Measurements from ENCODE around the gene TMEM88. TPM values are rescaled to one million over a fixed set of nuclear protein-coding genes. Genes with fewer than 3 reads are reported as not detected.

The TMEM88 gene
- total and polyA plus RNA-seq, 2 of the 4 experiments (the other 2 are of a cell fraction), result 2.1 TPM; not detected in 1

- H3K4me2 ChIP-seq (ENCODE audit: low read depth, low read length), result peak overlapping the region; percentile 97
- TF ChIP-seq BHLHE40 (IDR thresholded peaks at IDR 0.05; ENCODE audit: low read depth, low read length), result no peak
- no peak for TF ChIP-seq CTCF (conservative IDR thresholded peaks at IDR 0.05; ENCODE audit: low read depth, low read length)
- no peak for TF ChIP-seq NFE2L2 (IDR thresholded peaks at IDR 0.05; ENCODE audit: low read depth, low read length)
- no peak for TF ChIP-seq ELK1 (IDR thresholded peaks at IDR 0.05; ENCODE audit: borderline replicate concordance, low read depth, low read length)
- no peak for TF ChIP-seq FOS (IDR thresholded peaks at IDR 0.05; ENCODE audit: low read depth, low read length)
- TF ChIP-seq USF2 (IDR thresholded peaks at IDR 0.05; ENCODE audit: low read depth, low read length), result no peak
- TF ChIP-seq RCOR1 (IDR thresholded peaks at IDR 0.05; ENCODE audit: insufficient replicate concordance, low read length), result no peak
- no peak for TF ChIP-seq SMC3 (IDR thresholded peaks at IDR 0.05; ENCODE audit: low read depth, low read length)
- peak; percentile 91 for TF ChIP-seq POLR2A (IDR thresholded peaks at IDR 0.05; ENCODE audit: low read depth, low read length)
- TF ChIP-seq RFX5 (IDR thresholded peaks at IDR 0.05; ENCODE audit: low read depth, low read length), result no peak
- TF ChIP-seq CHD1 (IDR thresholded peaks at IDR 0.05; ENCODE audit: low read depth, low read length), result peak; percentile 96; the same call in 1 of the 2 replicates
- no peak for TF ChIP-seq RAD21 (IDR thresholded peaks at IDR 0.05; ENCODE audit: low read length)
- ATAC-seq (ENCODE audit: low read depth) (no peak), DNase-seq (no peak)
- H4K5ac ChIP-seq (ENCODE audit: low read depth, low read length), result peak overlapping the region; percentile 37
- H2BK120ac ChIP-seq (ENCODE audit: low read depth, low read length), result peak overlapping the region; percentile 94
- BruUV-seq (replicated peaks), result no TSS peak
- peak overlapping the region; percentile 69; the same call in 2 of the 3 replicates for H2BK15ac ChIP-seq (ENCODE audit: low read depth, low read length)
- POLR2A ChIA-PET (ENCODE audit: unreplicated experiment), result interaction anchor here (0.7 kb wide), 1 partner anchor 17 kb away, joined by 3 read pairs; no protein-coding TSS in a partner anchor
- peak overlapping the region; percentile 46 to 92 for H4K8ac ChIP-seq (ENCODE audit: low read depth in 2 of 2, low read length in 2 of 2)
- intact Hi-C loops (cut with micrococcal nuclease), result loop anchor here (2.0 to 5.0 kb wide), 2 partner anchors 14 to 271 kb away; partner anchors contain the start of gene NAA38
- no peaks in the 10 kb centered on the region for H3K9me3 ChIP-seq (ENCODE audit: control insufficient read depth, insufficient read depth, low read length)
- dilution Hi-C loops (cut with HindIII; ENCODE audit: low sequenced_read_pairs, unreplicated experiment), result no loop called here
- peak overlapping the region; percentile 97 for H2BK5ac ChIP-seq (ENCODE audit: low read depth, low read length, poor library complexity, severe bottlenecking)
- peak overlapping the region; percentile 98 for H3K27ac ChIP-seq (ENCODE audit: insufficient read depth, low read length)
- peak overlapping the region; percentile 100 for H2AK9ac ChIP-seq (replicated peaks; ENCODE audit: low read depth, low read length, poor library complexity)
- peaks cover 25% of the 10 kb centered on the region for H3K4me1 ChIP-seq (ENCODE audit: control insufficient read depth, insufficient read depth, low read length)
- peak overlapping the region; percentile 100 for H2AK5ac ChIP-seq (ENCODE audit: low read depth, low read length)
- H3K36me3 ChIP-seq (ENCODE audit: control insufficient read depth, insufficient read depth, low read length), result peaks cover 27% of the 10 kb centered on the region; the same call in 1 of the 2 replicates
- H3K23ac ChIP-seq (ENCODE audit: low read depth, low read length), result peak overlapping the region; percentile 93
- H3K4ac ChIP-seq (ENCODE audit: low read depth, low read length), result peak overlapping the region; percentile 99
- H3K79me1 ChIP-seq (ENCODE audit: low read depth in 1 of 2, low read length in 2 of 2), result peaks cover 19 to 71% of the 10 kb centered on the region in 2 experiments
- H2AFZ ChIP-seq (replicated peaks; ENCODE audit: low read length, poor library complexity), result peak overlapping the region; percentile 81
- WGBS, 2 experiments (ENCODE audit: extremely low coverage in 2 of 2, insufficient read length in 1 of 2), result 0% methylated on average over 1 of the region's 17 CpGs; no CpG with 5 or more reads in 1 of the 2 experiments
- H3K9ac ChIP-seq (ENCODE audit: low read depth, low read length), result peak overlapping the region; percentile 92
- H3K18ac ChIP-seq (ENCODE audit: low read depth, low read length), result peak overlapping the region; percentile 64
- H4K20me1 ChIP-seq (ENCODE audit: insufficient read depth, low read length), result peaks cover 77% of the 10 kb centered on the region
- peak overlapping the region; percentile 71 for H3K4me3 ChIP-seq (ENCODE audit: insufficient read depth, low read depth, low read length)
- H2BK20ac ChIP-seq (ENCODE audit: low read depth, low read length), result peak overlapping the region; percentile 85
- H3K56ac ChIP-seq (ENCODE audit: extremely low read depth, insufficient read depth, low read length), result peak overlapping the region; percentile 97
- H3K14ac ChIP-seq (replicated peaks; ENCODE audit: low read depth, low read length), result peak overlapping the region; percentile 98
- CTCF ChIA-PET, result interaction anchor here (1.5 kb wide), 1 partner anchor 14 kb away, joined by 3 read pairs; the partner anchor contains the start of gene NAA38
- peaks cover 9% of the 10 kb centered on the region; the same call in 1 of the 2 replicates for H3K9me1 ChIP-seq (ENCODE audit: insufficient read depth, low read length)
- in situ Hi-C loops (cut with MboI; ENCODE audit: low sequenced_read_pairs), result no loop called here
- H3K27me3 ChIP-seq (ENCODE audit: control insufficient read depth, insufficient read depth, low read length), result no peaks in the 10 kb centered on the region
- peak overlapping the region; percentile 98 for H4K91ac ChIP-seq (ENCODE audit: insufficient read depth, low read depth, low read length)
Observed at GRCh38 chr17:7843257-7843535, 11.7 kb upstream of the TMEM88 start.

Data from IMR-90 (cell line).